GM12891 (cell line): ENCODE measurements around the gene NRXN3.

ENCODE experiments used
- POLR2A ChIP-seq: IDR thresholded peaks from 2 replicates; pipeline ENCODE4 v1.6.1; 2011; ENCODE audit warnings: low read depth, low read length, control low read depth
- POLR2AphosphoS5 ChIP-seq: IDR thresholded peaks from 2 replicates; pipeline ENCODE4 v1.6.1; 2011; ENCODE audit warnings: low read depth, low read length, control low read depth
- SPI1 ChIP-seq: IDR thresholded peaks from 2 replicates; pipeline ENCODE4 v1.6.1; 2011; ENCODE audit warnings: low read depth, low read length, control low read depth
- TAF1 ChIP-seq: IDR thresholded peaks from 2 replicates; pipeline ENCODE4 v1.6.1; 2011; ENCODE audit warnings: low read depth, low read length, control low read depth

- TF ChIP-seq POLR2A (no peak), POLR2AphosphoS5 (no peak), TAF1 (no peak), SPI1 (no peak)
These were observed 364.0 kb downstream of the NRXN3 start for GRCh38 chr14:78534141-78534540.
